Parathyroid adenoma (tissue), 2 donors: ENCODE results near the gene CDC42.

ENCODE experiments used
- H2AFZ ChIP-seq: fragments of 300-600 bp; sonication (generic); one replicate; pipeline ENCODE4 v1.7.0; 2017; ENCODE audit warnings: antibody characterized with exemption, mild to moderate bottlenecking
- H3K27ac ChIP-seq: fragments of 300-600 bp; sonication (generic); one replicate; pipeline ENCODE4 v1.7.0; 2017
- H3K27me3 ChIP-seq: fragments of 300-600 bp; sonication (generic); one replicate; pipeline ENCODE4 v1.7.0; 2017; ENCODE audit warnings: low read length; ENCODE audit not compliant: control insufficient read depth, insufficient read depth
- H3K36me3 ChIP-seq: fragments of 300-600 bp; sonication (generic); one replicate; pipeline ENCODE4 v1.7.0; 2017; ENCODE audit warnings: low read length; ENCODE audit not compliant: control insufficient read depth, insufficient read depth
- H3K4me1 ChIP-seq: fragments of 300-600 bp; sonication (generic); one replicate; pipeline ENCODE4 v1.7.0; 2017; ENCODE audit warnings: control low read depth
- H3K4me2 ChIP-seq: fragments of 300-600 bp; sonication (generic); one replicate; pipeline ENCODE4 v1.7.0; 2017; ENCODE audit warnings: low read length
- H3K4me3 ChIP-seq: fragments of 300-600 bp; sonication (generic); one replicate; pipeline ENCODE4 v1.7.0; 2017; ENCODE audit warnings: low read depth, low read length
- H3K79me2 ChIP-seq: fragments of 300-600 bp; sonication (generic); one replicate; pipeline ENCODE4 v1.7.0; 2017; ENCODE audit warnings: control low read depth
- H3K9ac ChIP-seq: fragments of 300-600 bp; sonication (generic); one replicate; pipeline ENCODE4 v1.7.0; 2017; ENCODE audit warnings: mild to moderate bottlenecking
- H3K9me3 ChIP-seq: fragments of 300-600 bp; sonication (generic); one replicate; pipeline ENCODE4 v1.7.0; 2017; ENCODE audit warnings: low read length; ENCODE audit not compliant: control insufficient read depth
- CTCF ChIP-seq: fragments of 300-600 bp; sonication (generic); IDR thresholded peaks from one replicate; pipeline ENCODE4 v1.7.0; 2017; ENCODE audit warnings: antibody characterized with exemption, mild to moderate bottlenecking
- donor health status: primary hyperparathyroidism.

Gene CDC42

DNA sequence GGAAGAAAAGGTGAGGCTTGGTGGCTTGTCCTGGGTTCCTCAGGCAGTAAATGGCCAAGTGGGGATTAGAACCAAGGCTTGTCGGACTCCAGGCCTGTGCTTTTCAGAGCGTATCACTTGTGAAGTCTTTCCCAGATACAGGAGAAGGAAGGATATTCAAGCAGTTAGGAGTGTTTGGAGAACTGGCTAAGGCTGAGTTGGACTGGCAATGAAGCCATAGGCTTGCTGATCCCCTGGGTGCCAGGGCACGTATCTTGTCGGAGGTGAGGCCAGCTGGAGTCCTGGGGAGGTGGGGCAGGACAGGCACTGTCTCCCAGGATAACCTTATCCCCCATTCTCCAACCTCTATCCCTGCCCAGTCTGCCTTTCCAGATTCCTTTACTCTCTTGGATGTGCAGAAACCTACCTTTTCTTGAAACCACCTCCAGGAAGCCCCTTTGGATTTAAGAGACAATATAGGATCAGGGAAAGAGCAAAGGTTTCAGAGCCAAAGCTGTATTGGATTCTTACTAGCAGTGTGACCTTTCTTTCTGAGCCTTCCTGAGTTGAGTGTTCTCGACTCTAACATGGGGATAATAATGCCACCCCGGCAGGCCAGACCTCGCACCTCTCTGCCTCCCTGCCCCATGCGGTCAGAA, 72.2 kb downstream of the CDC42 start:
- no peaks in the 10 kb centered on the region for H3K27me3 ChIP-seq
- no peaks in the 10 kb centered on the region for H3K79me2 ChIP-seq
- no peak overlapping the region for H3K4me3 ChIP-seq
- H3K4me1 ChIP-seq = no peaks in the 10 kb centered on the region
- no peaks in the 10 kb centered on the region for H3K9me3 ChIP-seq
- no peak overlapping the region for H3K4me2 ChIP-seq
- no peak overlapping the region for H3K27ac ChIP-seq
- H3K36me3 ChIP-seq = no peaks in the 10 kb centered on the region
- no peak overlapping the region for H3K9ac ChIP-seq
- no peak for TF ChIP-seq CTCF
- no peak overlapping the region for H2AFZ ChIP-seq

DNA sequence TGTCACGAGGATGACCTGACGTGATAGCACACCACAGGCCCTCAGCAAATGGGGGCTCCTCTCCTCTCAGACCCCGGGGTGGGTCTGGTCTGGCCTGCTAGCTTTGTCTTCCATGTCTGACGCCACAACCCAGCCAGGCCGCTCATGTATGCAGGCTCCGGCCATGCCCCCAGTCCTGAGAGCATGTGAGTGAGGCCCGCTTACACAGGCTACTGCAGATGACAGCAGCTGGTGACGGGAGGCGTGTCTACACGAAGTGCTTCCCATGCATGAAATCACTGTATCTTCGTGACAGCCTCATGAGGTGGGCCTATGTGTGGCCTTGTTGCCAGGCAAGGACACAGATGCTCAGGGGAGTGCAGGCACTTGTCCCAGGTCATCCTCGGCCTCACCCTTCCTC, 74.0 kb downstream of the CDC42 start:
- Histone ChIP-seq H3K4me2 (no peak overlapping the region), H3K4me1 (no peaks in the 10 kb centered on the region), H2AFZ (no peak overlapping the region), H3K36me3 (no peaks in the 10 kb centered on the region), H3K27me3 (no peaks in the 10 kb centered on the region), H3K4me3 (no peak overlapping the region), H3K79me2 (no peaks in the 10 kb centered on the region), H3K9ac (no peak overlapping the region), H3K27ac (no peak overlapping the region), H3K9me3 (no peaks in the 10 kb centered on the region)
- no peak for TF ChIP-seq CTCF

GRCh38 chr1:22127248-22127647, 74.7 kb downstream of the CDC42 start:
- Histone ChIP-seq H3K9me3 (no peaks in the 10 kb centered on the region), H3K4me1 (no peaks in the 10 kb centered on the region), H3K9ac (no peak overlapping the region), H3K4me3 (no peak overlapping the region), H2AFZ (no peak overlapping the region), H3K4me2 (no peak overlapping the region), H3K79me2 (no peaks in the 10 kb centered on the region), H3K27me3 (no peaks in the 10 kb centered on the region), H3K36me3 (no peaks in the 10 kb centered on the region), H3K27ac (no peak overlapping the region)
- no peak for TF ChIP-seq CTCF

DNA sequence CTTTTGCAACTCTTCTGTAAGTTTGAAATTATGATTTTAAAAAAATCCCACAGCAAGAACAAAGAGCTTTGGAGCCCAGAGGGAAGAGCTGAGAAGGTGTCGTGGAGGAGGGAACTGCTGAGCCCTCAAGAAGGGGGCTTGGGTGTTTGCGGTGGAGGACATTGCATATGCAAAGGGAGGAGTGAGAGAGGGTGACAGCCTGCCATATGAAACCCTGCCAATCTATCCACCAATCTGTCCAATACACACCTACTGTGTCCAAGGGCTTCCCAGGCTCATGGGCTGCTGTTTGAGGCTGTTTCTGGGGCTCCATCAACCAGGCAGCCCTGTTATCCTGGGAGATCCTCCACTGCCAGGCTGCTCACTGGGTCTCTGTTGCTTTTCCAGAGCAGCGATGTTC, 75.2 kb downstream of the CDC42 start:
- H3K4me1 ChIP-seq = no peaks in the 10 kb centered on the region
- H3K4me2 ChIP-seq = no peak overlapping the region
- H3K27me3 ChIP-seq = no peaks in the 10 kb centered on the region
- no peak overlapping the region for H2AFZ ChIP-seq
- no peaks in the 10 kb centered on the region for H3K79me2 ChIP-seq
- H3K36me3 ChIP-seq = no peaks in the 10 kb centered on the region
- H3K9ac ChIP-seq = no peak overlapping the region
- H3K9me3 ChIP-seq = no peaks in the 10 kb centered on the region
- H3K27ac ChIP-seq = no peak overlapping the region
- TF ChIP-seq CTCF = no peak
- no peak overlapping the region for H3K4me3 ChIP-seq

DNA sequence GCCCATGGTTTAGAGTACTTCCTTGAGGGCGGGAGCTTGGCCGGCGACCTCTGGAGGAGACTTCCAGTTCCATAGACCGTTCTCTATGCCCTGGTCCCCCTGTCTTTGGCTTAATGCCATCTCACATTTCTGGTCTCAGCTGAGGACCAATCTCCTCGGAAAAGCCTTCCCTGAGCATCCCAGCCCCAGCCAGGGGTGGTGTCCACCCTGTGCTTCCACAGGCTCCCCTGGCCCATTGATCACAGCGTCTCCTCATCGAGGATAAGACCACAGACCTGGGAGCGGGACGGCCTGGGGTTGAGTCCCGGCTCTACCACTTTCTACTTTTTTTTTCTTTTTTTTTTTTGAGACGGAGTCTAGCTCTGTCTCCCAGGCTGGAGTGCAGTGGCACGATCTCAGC, 75.9 kb downstream of the CDC42 start:
- Histone ChIP-seq H3K4me2 (no peak overlapping the region), H3K27me3 (no peaks in the 10 kb centered on the region), H3K36me3 (no peaks in the 10 kb centered on the region), H3K4me3 (no peak overlapping the region), H2AFZ (no peak overlapping the region), H3K9ac (no peak overlapping the region), H3K4me1 (no peaks in the 10 kb centered on the region), H3K27ac (no peak overlapping the region), H3K9me3 (no peaks in the 10 kb centered on the region), H3K79me2 (no peaks in the 10 kb centered on the region)
- no peak for TF ChIP-seq CTCF
